Endodermal cell (in vitro differentiated cells): ENCODE measurements around the gene ATAD2B. TPM values are rescaled to one million over a fixed set of nuclear protein-coding genes. Genes with fewer than 3 reads are reported as not detected.

ENCODE experiments used
- DNase-seq: peaks from one replicate; pipeline ENCODE4 v3.0.0-alpha.2; 2017
- H3K27ac ChIP-seq: 2 replicates; pipeline ENCODE4 v1.5.1; 2013; ENCODE audit warnings: mild to moderate bottlenecking, low read depth, low read length, moderate library complexity
- H3K27me3 ChIP-seq: 2 replicates; pipeline ENCODE4 v1.6.1; 2013; ENCODE audit warnings: mild to moderate bottlenecking, low read length, moderate library complexity; ENCODE audit not compliant: insufficient read depth, control insufficient read depth, poor library complexity, severe bottlenecking
- H3K36me3 ChIP-seq: 2 replicates; pipeline ENCODE4 v1.7.0; 2013; ENCODE audit warnings: mild to moderate bottlenecking, low read length, moderate library complexity; ENCODE audit not compliant: control insufficient read depth, insufficient read depth
- H3K4me1 ChIP-seq: one replicate; pipeline ENCODE4 v1.7.0; 2013; ENCODE audit warnings: low read length; ENCODE audit not compliant: control insufficient read depth, insufficient read depth
- H3K4me3 ChIP-seq: 2 replicates; pipeline ENCODE4 v1.5.1; 2013; ENCODE audit warnings: mild to moderate bottlenecking, low read length, moderate library complexity
- H3K9ac ChIP-seq: 2 replicates; pipeline ENCODE4 v1.6.1; 2013; ENCODE audit warnings: mild to moderate bottlenecking, low read length, moderate library complexity; ENCODE audit not compliant: poor library complexity, severe bottlenecking; ENCODE audit errors: extremely low read depth
- H3K9me3 ChIP-seq: 2 replicates; pipeline ENCODE4 v1.6.1; 2013; ENCODE audit warnings: mild to moderate bottlenecking, low read length, moderate library complexity; ENCODE audit not compliant: control insufficient read depth
- H3K27ac Mint-ChIP-seq: 2 replicates; pipeline ENCODE4 v1.8.0; 2020; ENCODE audit warnings: mixed read lengths
- H3K27me3 Mint-ChIP-seq: 2 replicates; pipeline ENCODE4 v1.8.0; 2021; ENCODE audit warnings: mild to moderate bottlenecking, mixed read lengths; ENCODE audit not compliant: insufficient read depth
- H3K36me3 Mint-ChIP-seq: 2 replicates; pipeline ENCODE4 v1.8.0; 2020; ENCODE audit warnings: low read depth, mixed read lengths
- H3K4me1 Mint-ChIP-seq: 2 replicates; pipeline ENCODE4 v1.8.0; 2020; ENCODE audit warnings: mixed read lengths
- H3K4me3 Mint-ChIP-seq: 2 replicates; pipeline ENCODE4 v1.8.0; 2020; ENCODE audit warnings: mild to moderate bottlenecking, moderate library complexity, mixed read lengths
- H3K9me3 Mint-ChIP-seq: 2 replicates; pipeline ENCODE4 v1.8.0; 2020; ENCODE audit warnings: mild to moderate bottlenecking, mixed read lengths
- WGBS, 2 experiments: methylation state at CpG; one replicate each; pipeline versions ENCODE4 v1.1.5 to v1.1.7; 2013; ENCODE audit warnings: missing lambda C conversion rate in 2 of 2, mixed read lengths in 1 of 2; ENCODE audit not compliant: insufficient coverage in 1 of 2, insufficient read length in 1 of 2; 5-methylcytosine and 5-hydroxymethylcytosine counted together
- total RNA-seq, 2 donors: library from RNA; stranded (reverse); fragmentation: NEBNext Ultra II Directional in 1 of 2; extraction: Animal tissue kit (Norgen Biotek cat#: 25700) in 1 of 2; gene quantifications; 2 replicates in 1 of 2; 3 replicates in 1 of 2; pipeline ENCODE4 v1.2.1, GENCODE V29; 2021
- TF ChIP-seq, protein P1 (sequence below): fragments of 200-600 bp; sonication (generic); conservative IDR thresholded peaks from 2 replicates; pipeline ENCODE4 v1.5.0; 2021; ENCODE audit warnings: antibody characterized with exemption, mild to moderate bottlenecking

ATAD2B gene
- total RNA-seq, 2 donors from 2014 or later: 18.6 to 20.7 TPM

DNA sequence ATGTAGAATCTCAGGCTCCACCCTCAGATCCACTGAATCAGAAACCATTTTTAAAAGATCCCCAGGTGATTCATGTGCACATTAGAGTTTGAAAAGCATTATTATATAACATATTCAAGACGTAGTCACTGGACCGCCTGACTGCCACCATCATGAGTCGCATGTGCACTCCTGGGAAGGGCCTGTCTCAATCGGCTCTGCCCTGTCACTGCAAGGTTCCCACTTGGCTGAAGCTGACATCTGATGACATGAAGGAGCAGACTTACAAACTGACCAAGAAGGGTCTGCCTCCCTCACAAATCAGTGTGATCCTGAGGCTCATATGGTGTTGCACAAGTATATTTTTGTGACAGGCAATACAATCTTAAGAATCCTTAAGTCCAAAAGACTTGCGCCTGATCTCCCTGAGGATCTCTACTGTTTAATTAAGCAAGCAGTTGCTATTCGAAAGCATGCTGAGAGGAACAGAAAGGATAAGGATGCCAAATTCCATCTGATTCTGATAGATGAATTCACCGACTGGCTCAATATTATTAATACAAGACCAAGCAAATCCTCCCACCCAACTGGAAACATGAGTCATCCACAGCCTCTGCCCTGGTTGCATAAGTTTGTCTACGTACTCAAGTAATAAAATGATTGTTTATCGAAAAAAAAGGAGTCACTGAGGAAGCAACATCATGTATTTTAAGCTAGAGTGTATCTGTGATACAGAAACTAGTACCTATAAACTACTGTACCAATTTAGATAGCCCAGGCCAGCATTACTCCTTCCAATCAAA, 26.2 kb downstream of the ATAD2B start:
- TF ChIP-seq, protein P1, sequence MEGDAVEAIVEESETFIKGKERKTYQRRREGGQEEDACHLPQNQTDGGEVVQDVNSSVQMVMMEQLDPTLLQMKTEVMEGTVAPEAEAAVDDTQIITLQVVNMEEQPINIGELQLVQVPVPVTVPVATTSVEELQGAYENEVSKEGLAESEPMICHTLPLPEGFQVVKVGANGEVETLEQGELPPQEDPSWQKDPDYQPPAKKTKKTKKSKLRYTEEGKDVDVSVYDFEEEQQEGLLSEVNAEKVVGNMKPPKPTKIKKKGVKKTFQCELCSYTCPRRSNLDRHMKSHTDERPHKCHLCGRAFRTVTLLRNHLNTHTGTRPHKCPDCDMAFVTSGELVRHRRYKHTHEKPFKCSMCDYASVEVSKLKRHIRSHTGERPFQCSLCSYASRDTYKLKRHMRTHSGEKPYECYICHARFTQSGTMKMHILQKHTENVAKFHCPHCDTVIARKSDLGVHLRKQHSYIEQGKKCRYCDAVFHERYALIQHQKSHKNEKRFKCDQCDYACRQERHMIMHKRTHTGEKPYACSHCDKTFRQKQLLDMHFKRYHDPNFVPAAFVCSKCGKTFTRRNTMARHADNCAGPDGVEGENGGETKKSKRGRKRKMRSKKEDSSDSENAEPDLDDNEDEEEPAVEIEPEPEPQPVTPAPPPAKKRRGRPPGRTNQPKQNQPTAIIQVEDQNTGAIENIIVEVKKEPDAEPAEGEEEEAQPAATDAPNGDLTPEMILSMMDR: no peak
- H3K9me3 Mint-ChIP-seq: peaks cover 8% of the 10 kb centered on the region
- Histone ChIP-seq H3K4me1 (no peaks in the 10 kb centered on the region), H3K9ac (no peak overlapping the region), H3K4me3 (no peak overlapping the region), H3K27ac (no peak overlapping the region), H3K27me3 (no peaks in the 10 kb centered on the region), H3K9me3 (peaks cover 10% of the 10 kb centered on the region), H3K36me3 (no peaks in the 10 kb centered on the region)
- H3K4me1 Mint-ChIP-seq: peaks cover 18% of the 10 kb centered on the region
- no peak for DNase-seq
- no peak overlapping the region for H3K27ac Mint-ChIP-seq
- peaks cover 6% of the 10 kb centered on the region for H3K36me3 Mint-ChIP-seq
- 87 to 96% methylated on average over 5 to 9 of the region's 9 CpGs for WGBS, 2 experiments
- H3K4me3 Mint-ChIP-seq: no peak overlapping the region
- no peaks in the 10 kb centered on the region for H3K27me3 Mint-ChIP-seq

DNA sequence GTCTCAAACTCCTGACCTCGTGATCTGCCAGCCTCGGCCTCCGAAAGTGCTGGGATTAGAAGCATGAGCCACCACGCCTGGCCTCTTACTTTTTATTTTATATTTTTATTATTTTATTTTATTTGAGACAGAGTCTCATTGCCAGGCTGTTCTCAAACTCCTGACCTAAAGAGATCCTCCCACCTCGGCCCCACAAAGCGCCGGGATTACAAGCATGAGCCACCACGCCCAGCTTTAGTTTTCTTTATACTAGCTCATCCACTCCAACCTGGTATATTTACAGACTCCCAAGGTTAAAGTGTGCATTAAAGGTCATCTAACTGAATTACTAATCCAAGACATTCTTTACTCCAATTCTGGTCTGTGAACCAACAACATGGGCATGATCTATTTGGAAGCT, 26.8 kb downstream of the ATAD2B start:
- Mint-ChIP-seq H3K36me3 (peaks cover 6% of the 10 kb centered on the region), H3K27me3 (no peaks in the 10 kb centered on the region), H3K4me1 (peaks cover 16% of the 10 kb centered on the region), H3K4me3 (no peak overlapping the region), H3K9me3 (peaks cover 8% of the 10 kb centered on the region), H3K27ac (no peak overlapping the region)
- H3K9ac ChIP-seq: no peak overlapping the region
- no peaks in the 10 kb centered on the region for H3K36me3 ChIP-seq
- no peaks in the 10 kb centered on the region for H3K27me3 ChIP-seq
- TF ChIP-seq, protein P1: no peak
- no peak overlapping the region for H3K4me3 ChIP-seq
- no peak overlapping the region for H3K27ac ChIP-seq
- DNase-seq: no peak
- no peaks in the 10 kb centered on the region for H3K4me1 ChIP-seq
- H3K9me3 ChIP-seq: peaks cover 6% of the 10 kb centered on the region
- 93 to 95% methylated on average over 4 to 7 of the region's 8 CpGs for WGBS, 2 experiments

DNA sequence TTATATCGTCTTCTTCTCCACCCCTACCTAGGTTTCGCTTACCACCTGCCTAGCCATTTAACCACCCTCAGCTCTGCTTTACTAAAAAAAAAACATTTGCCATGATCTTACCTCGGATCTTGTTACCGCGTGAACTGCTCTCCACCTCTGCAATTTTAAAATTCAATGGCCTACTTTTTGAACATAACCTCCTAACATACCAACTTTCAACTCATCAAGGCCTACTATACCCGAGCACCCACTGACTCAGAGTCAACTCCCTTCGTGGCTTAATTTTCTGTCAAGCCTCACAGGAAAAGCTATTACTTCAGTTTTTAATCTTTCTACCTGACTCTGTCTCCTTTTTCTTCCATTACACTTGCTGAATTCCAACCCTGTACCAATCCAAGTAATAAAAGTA, 55.7 kb downstream of the ATAD2B start:
- peaks cover 66% of the 10 kb centered on the region for H3K36me3 ChIP-seq
- no peaks in the 10 kb centered on the region for H3K27me3 ChIP-seq
- H3K4me3 Mint-ChIP-seq: no peak overlapping the region
- no peaks in the 10 kb centered on the region for H3K9me3 Mint-ChIP-seq
- H3K9me3 ChIP-seq: no peaks in the 10 kb centered on the region
- DNase-seq: no peak
- H3K4me1 Mint-ChIP-seq: no peaks in the 10 kb centered on the region
- peaks cover 44% of the 10 kb centered on the region for H3K36me3 Mint-ChIP-seq
- no peaks in the 10 kb centered on the region for H3K27me3 Mint-ChIP-seq
- no peak overlapping the region for H3K4me3 ChIP-seq
- WGBS, 2 experiments: 93 to 95% methylated on average over 7 of the region's 7 CpGs
- TF ChIP-seq, protein P1: no peak
- H3K27ac Mint-ChIP-seq: peak overlapping the region; percentile 14
- no peaks in the 10 kb centered on the region for H3K4me1 ChIP-seq
- H3K27ac ChIP-seq: no peak overlapping the region
- no peak overlapping the region for H3K9ac ChIP-seq
